Fibroblast of the conjunctiva (primary cell): Measurements from ENCODE around the gene KLHL17.
"Not testable (repeated sequence)": the region's sequence is repeated elsewhere in the genome, so short reads cannot be mapped to it uniquely, and the experiment has no call there.

ENCODE experiments used
- DNase-seq: peaks from one replicate; pipeline ENCODE4 v3.0.0-alpha.2; 2010; ENCODE audit warnings: low read depth

Gene KLHL17

DNA sequence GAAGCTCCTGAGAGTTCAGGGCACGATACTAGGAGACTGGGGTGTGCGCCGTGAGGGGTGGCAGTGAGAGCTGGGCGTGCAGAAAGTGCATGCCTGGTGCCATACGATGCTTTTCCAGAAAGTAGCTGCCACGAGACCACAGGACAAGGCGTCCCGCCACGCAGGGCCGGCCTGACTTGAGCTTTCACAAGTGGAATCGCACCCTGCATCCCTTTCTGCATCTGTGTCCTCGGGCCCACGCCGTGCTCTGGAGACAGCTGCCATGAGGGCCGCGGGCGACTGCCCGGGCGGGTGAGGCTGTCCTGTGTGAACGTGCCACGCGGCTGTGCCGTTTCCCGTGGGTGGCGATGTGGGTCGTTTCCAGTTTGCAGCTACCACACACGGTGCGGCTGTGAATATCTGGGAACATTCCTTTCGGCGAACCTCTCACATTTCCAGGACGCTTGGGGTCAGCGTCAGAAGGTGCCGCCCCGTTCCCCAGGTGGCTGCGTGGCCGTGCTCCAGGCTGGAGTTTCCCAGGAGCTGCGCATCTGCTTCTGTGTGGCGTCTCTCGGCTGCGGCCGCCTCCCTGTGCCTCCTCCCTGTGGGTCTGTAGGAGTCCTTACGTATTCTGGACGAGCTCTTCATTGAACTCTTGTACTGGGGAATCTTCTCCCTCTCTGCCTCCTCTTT, 22.5 kb downstream of the KLHL17 start:
- DNase-seq = no peak

DNA sequence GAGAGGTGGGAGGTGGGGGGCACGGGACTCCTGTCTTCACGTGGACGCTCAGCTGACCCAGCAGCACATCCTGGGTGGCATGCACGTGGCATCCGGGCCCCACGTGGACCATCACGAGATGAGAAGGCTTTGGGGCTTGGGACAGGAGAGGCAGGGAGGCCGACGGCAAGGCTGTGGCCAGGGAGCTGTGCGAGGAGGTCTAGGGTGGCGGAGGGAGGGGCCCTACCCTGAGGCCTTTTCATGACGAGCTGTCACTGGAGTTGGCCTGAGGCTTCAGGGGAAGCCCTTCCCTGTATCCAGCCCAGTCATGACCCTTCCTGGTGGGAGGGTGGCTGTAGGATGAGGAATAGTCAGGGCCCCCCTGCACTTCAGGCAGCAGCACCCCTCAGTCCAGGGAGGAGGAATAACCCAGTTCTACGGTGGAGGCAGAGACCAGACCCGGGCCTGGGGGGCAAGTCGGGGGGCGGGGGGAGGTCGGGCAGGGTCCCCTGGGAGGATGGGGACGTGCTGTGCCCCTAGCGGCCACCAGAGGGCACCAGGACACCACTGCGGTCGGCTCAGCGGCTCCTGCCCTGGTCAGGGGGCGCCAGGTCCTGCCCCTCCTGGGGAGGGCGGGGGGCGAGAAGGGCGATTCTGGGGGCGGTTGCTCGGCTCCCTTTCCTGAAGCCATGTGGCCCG, 23.6 kb downstream of the KLHL17 start:
- DNase-seq = no peak

DNA sequence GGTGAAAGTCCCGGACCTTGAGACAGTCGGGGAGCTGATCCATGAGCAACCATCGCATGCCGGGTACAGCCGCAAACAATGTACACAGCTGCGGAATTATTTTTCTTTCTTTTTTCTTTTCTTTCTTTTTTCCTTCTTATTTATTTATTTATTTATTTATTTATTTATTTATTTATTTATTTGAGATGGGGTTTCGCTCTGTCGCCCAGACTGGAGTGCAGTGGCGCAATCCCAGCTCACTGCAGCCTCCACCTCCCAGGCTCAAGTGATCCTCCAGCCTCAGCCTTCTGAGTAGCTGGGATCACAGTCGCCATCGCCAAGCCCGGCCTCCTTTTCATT, 24.1 kb downstream of the KLHL17 start:
- no peak for DNase-seq

DNA sequence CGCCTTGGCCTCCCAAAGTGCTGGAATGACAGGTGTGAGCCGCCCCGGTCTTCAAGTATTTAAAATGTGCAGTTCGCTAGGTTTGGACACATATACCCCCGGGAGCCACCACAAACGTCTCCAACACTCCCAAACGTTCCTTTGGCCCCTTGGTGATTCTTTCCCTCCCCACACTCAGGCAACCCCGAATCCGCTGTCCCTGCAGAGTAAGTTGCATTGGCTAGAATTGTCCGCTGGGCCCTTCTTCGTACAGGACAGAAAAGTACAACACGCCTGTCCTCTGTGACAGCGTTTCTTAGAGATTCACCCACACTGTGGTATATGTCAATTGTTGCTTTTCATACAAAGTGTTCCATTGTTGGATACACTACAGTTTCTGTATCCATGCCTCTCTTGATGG, 24.7 kb downstream of the KLHL17 start:
- DNase-seq = no peak

- DNase-seq = not testable (repeated sequence)
Measured at GRCh38 chr1:988061-988460, 27.7 kb downstream of the KLHL17 start.

DNA sequence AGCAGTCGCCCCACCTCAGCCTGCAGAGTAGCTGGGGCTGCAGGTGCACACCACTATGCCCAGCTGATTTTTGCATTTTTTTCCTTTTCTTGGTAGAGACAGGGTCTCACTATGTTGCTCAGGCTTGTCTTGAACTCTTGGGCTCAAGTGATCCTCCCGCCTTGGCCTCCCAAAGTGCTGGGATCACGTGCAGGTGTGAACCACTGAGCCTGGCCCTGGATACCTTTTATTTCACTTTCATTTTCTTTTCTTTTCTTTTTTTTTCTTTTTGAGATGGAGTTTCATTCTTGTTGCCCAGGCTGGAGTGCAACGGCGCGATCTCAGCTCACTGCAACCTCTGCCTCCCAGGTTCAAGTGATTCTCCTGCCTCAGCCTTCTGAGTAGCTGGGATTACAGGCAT, 30.9 kb downstream of the KLHL17 start:
- DNase-seq = not testable (repeated sequence)

- no peak for DNase-seq
Measured at GRCh38 chr1:991895-992294, 31.5 kb downstream of the KLHL17 start.

GRCh38 chr1:992362-992761, 32.0 kb downstream of the KLHL17 start:
- DNase-seq = no peak

- DNase-seq = no peak
Measured at GRCh38 chr1:993379-993995, 33.1 kb downstream of the KLHL17 start.

DNA sequence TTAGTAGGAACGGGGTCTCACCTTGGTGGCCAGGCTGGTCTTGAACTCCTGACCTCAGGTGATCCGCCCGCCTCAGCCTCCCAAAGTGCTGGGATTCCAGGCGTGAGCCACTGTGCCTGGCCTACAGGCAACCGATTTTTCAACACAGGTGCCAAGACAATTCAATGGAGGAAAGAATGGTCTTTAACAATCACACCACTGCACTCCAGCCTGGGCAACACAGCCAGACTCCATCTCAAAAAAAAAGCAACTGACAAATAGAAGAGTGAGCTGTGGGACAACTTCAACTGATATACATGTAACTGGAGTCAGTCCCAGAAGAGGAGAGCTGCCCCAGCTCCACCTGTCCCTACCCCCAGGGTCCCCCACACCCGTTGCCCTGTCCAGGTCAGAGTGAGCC, 34.2 kb downstream of the KLHL17 start:
- DNase-seq = not testable (repeated sequence)

DNA sequence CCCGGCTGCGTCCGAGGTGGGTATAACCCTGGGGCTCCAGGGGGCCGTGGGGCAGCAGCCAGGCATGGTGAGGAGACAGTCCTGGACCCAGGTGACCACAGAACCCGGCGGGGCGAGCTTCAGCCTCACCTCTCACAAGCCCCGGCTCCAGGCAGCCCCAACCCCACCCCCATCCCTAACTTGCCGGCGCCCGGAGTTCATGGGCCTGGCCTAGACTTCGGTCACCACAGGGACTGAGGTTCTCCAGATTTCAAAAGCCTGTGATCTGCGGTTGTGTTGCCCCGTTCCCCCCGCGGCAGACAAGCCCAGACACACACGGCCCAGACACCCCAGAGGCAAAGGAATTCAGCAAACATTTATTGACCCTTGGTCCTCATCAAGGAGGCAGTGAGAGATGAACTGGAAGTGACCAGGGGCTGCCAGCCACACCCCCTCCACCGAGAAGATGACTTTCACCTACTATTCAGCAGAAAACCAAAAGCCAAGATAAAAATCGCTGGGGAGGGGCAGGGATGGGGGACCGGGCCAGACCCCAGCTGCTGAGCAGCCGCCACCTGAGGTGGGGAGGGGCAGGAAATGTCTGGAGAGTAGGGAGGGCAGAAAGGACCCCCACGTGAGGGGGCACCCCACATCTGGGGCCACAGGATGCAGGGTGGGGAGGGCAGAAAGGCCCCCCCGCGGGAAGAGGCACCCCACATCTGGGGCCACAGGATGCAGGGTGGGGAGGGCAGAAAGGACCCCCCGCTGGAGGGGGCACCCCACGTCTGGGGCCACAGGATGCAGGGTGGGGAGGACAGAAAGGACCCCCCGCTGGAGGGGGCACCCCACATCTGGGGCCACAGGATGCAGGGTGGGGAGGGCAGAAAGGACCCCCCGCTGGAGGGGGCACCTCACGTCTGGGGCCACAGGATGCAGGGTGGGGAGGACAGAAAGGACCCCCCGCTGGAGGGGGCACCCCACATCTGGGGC, 35.6 kb downstream of the KLHL17 start:
- no peak for DNase-seq

- no peak for DNase-seq
Measured at GRCh38 chr1:996851-997712, 36.7 kb downstream of the KLHL17 start.

DNA sequence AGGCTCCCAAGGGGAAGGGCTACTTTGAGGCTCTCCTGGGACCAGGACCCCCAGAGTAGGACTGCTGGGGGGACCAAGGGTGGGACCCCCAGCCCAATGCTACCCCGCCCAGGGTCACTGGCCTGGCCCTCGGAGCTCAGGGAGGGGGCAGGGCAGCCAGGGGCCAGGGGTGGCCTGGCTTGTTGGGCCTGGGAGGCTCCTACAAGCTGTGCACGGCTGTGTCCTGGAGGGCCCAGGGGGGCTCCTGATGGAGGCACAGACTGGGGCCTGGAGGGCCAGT, 37.3 kb downstream of the KLHL17 start:
- DNase-seq = no peak

GRCh38 chr1:997993-998744, 37.8 kb downstream of the KLHL17 start:
- no peak for DNase-seq

DNA sequence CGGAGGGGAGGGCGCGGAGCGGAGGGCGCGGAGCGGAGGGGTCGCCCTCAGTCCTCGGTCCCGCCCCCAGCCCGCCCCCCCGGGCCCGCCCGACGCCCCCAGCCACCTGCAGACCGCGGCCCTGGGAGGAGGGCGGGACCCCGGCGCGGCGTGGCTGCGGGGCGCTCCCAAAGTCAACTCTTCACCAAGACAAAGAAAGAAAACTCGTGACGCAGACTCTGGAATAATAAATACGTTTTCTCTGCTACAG, 38.3 kb downstream of the KLHL17 start:
- no peak for DNase-seq

GRCh38 chr1:998995-999724, 38.8 kb downstream of the KLHL17 start:
- DNase-seq = no peak

DNA sequence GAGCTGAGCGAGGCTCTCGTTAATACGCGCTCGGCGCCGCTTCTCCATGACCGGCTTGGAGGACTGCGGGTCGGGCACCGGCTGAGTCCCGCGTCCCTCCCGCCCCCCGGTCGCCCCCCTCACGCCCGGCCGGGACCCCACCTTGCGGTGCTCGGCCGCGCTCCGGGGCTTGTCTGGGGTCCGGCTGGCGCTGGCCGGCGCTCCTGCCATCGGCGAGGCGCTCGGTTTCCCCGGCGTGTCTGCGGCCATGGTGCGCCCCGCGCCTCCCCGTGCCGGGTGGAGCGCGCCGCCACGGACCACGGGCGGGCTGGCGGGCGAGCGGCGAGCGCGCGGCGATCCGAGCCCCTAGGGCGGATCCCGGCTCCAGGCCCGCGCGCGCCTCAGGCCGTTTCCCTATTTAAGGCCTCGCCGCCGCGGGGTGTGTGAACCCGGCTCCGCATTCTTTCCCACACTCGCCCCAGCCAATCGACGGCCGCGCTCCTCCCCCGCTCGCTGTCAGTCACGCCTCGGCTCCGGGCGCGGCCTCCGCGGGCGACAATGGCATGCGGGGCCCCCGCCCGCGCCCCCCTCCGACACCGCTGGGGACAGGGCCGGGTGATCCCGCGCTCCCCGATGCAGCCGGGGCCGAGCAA, 39.5 kb downstream of the KLHL17 start, which contains the start of gene HES4:
HES4 (minus strand) TSS at position 373 of the 632 bp plus-strand sequence; CDS start at position 249, 124 bp downstream.
- DNase-seq = peak; percentile 27

DNA sequence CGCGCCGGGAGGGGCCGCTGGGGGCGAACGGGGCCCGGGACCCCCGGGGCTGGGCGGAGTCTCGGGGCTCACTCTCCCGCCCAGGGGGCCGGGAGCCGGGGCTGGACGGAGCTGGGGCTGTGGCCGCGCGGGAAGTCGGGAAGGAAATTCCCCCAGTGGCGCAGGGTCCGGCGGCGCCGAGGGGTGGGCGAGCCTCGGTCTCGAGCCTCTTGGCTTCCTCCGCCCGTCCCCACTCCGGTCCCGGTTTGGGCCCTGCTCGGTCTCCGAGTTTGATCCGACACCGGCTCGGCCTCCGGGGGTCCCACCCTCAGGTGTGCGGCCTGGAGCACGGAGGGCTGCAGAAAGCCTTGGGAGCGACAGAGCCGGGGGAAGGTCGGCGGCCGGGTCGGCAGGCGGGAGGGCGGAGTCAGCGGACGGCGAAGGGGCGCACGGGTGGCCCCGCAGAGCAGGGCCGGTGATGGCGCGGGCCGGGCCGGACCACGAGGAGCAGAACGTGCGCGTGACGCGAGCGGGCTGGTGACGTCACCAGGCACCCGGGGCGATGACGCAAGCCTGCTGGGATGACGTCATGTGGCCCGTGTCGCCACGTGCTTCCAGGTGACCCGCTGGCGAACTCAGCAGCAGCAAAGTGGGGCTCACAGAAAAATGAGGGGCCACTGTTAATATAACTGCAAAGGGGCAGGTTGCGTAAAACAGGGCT, 40.1 kb downstream of the KLHL17 start:
- DNase-seq = no peak

GRCh38 chr1:1001057-1001783, 40.8 kb downstream of the KLHL17 start:
- no peak for DNase-seq
